NCI-H187 treated with DMSO at 0.1 percent for 48 hours (cell line): Measurements from ENCODE around the gene RAPGEF5.
"Not testable (repeated sequence)": the region's sequence is repeated elsewhere in the genome, so short reads cannot be mapped to it uniquely, and the experiment has no call there.

ENCODE experiments used
- DNase-seq: peaks from one replicate; lab custom pipeline; 2025; lab: John Stamatoyannopoulos, UW

Gene RAPGEF5

GRCh38 chr7:22117222-22117621, 239.7 kb downstream of the RAPGEF5 start:
- DNase-seq, result no peak

- no peak for DNase-seq
Observed at GRCh38 chr7:22116451-22117030, 240.4 kb downstream of the RAPGEF5 start.

DNA sequence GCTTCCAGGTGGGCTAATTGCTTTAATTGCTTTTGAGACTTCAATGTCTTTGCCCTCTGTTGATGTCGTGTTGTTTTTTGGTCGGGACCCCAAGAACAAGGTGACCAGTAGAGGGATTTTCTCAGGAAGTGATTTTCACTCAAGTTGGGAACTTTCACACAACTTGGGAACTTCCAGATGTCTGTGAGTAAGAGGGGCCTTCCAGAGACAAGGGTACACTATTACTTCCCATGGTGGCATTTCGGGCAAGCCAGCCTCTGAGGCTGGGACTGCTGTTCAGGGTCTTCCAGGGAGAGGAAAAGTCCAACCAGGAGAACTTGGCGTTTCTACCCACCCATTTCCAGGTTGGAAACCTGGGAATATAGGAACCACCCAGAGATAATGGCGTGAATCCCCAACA, 241.3 kb downstream of the RAPGEF5 start:
- DNase-seq, result no peak

GRCh38 chr7:22114440-22114981, 242.4 kb downstream of the RAPGEF5 start:
- DNase-seq, result no peak

GRCh38 chr7:22113041-22113440, 243.9 kb downstream of the RAPGEF5 start:
- no peak for DNase-seq

DNA sequence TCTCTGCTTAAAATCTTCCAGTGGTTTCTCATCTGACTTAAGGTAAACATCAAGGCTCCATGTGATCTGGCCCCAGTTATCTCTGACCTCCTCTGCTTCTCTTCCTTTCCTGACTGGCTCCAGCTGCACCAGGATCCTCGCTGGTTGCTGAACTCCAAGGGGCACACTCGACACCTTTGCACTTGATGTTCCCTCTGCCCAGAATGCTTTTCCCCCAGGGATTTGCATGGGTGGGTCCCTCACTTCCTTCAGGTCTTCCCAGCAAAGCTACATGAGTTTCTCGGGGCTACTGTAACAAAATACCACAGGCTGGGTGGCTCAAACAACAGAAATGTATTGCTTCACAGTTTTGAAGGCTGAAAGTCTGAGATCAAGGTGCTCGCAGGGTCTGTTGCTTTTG, 245.3 kb downstream of the RAPGEF5 start:
- DNase-seq, result no peak

GRCh38 chr7:22110881-22111280, 246.1 kb downstream of the RAPGEF5 start:
- no peak for DNase-seq

DNA sequence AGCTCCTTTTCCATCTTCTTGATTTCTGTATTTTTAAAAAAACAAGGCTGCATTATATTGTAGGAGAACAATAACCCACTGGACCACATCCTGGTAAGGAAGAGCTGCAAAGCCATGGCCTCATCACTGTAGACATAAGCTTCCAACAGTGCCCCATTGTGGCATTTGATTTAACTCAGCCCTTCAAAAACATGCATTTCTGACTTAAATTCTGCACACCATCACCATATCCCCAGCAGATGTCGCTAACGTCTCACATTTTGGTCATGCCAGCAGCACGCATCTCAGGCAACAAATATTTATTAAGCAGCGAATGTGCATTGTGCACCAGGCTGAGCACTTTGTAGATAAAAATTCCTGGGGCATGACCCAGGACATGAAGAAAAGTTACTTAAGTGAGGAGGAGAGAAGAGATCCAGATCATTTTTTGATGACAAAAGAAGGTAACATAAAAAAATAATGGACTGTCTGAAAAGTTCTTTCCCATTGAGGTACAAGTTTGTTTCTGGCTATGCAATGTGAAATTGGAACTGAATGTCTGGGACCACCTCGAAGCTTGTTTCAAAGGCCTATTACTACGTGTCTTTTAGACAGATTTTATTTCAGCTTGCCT, 246.6 kb downstream of the RAPGEF5 start:
- DNase-seq, result no peak

DNA sequence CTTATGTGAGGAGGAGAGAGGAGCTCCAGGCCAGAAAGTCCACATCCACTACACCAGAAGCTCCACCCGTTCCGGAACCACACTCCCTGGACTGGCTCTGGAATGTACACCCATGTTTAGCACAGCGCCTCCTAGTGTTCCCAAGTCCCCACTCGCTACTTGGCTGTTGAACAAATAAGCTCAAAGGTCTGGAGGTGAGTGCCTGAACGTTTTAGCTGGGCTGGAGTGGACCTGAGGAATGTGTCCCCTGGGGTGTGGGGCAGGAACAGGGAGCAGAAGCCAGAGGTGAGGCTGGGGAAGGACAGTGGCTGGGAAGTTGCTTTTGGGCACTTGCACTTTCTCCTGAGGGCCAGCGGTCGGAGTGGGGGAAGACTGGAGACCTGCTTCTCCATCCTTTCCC, 247.2 kb downstream of the RAPGEF5 start:
- no peak for DNase-seq

DNA sequence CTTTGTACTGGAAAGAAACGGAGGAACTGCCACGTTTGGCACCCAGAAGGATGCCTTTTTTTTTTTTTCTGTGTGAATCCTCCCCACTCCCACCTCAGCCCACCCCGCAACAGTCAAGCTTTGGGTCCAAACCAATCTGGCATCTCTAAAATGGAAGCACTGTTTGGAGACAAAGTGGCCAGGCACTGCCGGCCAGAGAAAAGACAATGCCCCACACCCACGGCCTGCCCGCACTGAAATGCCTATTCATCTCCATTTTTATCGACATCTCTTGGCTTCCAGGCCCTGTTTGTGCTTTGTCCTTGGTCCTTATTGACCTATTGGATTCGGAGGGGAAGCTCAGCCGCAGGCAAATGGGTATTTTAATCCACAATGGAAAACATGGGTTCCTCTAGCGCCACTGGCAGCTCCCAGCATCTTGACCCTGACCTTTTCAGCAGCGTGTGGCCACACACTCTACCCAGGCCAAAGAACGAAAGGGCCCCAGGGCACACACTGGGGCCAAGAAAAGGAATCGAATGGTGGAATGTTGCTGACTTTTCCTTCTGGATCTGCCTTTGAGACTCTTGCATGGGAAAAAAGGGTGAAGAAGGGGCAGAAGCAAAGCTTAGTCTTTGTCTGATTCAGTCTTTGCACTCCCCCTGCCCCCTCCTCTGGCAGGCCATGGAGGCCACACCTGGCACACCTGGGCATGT, 248.7 kb downstream of the RAPGEF5 start:
- no peak for DNase-seq

DNA sequence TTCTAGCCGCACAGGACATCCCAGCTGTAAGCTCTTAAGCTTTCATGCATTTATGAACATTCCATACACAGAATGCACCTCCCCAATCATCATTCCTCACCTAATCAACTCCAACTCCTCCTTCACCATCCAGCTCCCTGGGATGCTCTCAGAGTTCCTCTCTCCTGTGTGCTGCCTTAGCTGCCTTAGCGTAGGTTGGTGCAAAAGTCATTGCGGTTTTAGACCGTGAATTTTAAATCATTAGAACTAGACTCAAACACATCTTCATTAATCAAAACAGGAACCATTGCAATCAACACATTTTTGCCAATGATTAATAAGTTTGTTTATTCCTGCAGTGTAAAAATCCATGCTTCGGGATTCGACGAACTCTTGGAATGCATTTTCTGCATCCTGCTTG, 251.4 kb downstream of the RAPGEF5 start:
- DNase-seq, result no peak

GRCh38 chr7:22094413-22095342, 262.3 kb downstream of the RAPGEF5 start:
- DNase-seq, result peak; percentile 39

- no peak for DNase-seq
Observed at GRCh38 chr7:22093936-22094335, 263.0 kb downstream of the RAPGEF5 start.

DNA sequence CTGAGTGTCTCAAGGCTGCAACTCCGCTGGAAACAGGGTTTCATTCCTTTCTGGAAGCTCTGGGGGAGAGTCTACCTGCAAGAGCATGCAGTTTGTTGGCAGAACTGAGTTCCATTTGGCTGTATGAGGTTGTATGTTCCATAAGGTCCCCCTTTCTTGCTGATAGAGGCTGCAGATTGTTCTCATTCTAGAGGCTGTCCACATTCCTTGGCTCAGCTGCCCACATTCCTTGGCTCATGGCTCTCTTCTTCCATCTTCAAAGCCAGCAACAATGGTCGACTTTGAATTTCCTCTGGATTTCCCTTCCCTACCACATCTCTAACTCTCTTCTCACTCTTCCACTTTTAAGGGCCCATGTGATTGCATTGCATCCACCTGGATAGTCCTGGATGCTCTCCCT, 264.0 kb downstream of the RAPGEF5 start:
- no peak for DNase-seq

DNA sequence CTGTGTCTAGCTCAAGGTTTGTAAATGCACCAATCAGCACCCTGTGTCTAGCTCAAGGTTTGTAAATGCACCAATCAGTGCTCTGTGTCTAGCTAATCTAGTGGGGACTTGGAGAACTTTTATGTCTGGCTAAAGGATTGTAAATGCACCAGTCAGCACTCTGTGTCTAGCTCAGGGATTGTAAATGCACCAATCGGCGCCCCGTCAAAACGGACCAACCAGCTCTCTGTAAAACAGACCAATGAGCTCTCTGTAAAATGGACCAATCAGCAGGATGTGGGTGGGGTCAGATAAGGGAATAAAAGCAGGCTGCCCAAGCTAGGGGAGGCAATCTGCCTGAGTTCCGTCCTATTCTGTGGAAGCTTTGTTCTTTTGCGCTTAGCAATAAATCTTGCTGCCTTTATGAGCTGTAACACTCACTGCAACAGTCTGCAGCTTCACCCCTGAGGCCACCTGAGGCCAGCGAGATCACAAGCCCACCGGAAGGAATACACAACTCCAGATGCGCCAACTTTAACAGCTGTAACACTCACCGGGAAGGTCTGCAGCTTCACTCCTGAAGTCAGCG, 265.9 kb downstream of the RAPGEF5 start:
- not testable (repeated sequence) for DNase-seq

GRCh38 chr7:22090512-22090911, 266.4 kb downstream of the RAPGEF5 start:
- no peak for DNase-seq

DNA sequence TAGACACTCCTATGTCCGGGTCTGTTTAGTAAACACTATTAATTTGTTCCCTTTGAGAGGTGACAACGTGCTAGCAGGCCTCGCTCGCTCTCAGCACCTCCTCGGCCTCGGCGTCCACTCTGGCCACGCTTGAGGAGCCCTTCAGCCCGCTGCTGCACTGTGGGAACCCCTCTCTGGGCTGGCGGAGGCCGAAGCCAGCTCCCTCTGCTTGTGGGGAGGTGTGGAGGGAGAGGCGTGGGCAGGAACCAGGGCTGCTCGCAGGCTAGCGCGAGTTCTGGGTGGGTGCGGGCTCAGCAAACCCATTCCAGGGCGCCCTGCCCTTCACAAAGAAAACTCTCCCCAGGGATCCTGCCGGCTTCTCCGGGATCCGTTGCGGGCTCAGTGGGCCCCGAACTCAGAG, 266.8 kb downstream of the RAPGEF5 start:
- DNase-seq, result no peak

DNA sequence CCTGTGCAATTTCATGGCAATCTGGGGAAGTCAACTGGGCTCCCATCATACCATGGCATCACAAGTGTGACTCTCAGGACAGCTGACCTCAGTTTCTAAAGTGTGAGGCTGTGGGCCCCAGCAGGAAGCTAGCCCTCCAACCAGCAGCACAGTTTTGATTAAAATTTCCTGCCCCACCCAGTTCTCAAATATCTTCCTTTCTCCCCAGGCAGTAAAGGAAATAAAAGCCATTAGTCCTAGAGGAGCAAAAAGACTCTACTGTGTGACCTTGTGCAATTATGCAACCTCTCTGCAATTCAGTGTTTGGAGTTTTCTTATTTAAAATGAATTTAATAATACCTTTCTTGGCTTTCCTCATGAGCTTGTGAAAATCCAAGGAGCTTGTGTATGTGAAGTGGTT, 268.1 kb downstream of the RAPGEF5 start:
- DNase-seq, result no peak

GRCh38 chr7:22087861-22088260, 269.1 kb downstream of the RAPGEF5 start:
- DNase-seq, result no peak

DNA sequence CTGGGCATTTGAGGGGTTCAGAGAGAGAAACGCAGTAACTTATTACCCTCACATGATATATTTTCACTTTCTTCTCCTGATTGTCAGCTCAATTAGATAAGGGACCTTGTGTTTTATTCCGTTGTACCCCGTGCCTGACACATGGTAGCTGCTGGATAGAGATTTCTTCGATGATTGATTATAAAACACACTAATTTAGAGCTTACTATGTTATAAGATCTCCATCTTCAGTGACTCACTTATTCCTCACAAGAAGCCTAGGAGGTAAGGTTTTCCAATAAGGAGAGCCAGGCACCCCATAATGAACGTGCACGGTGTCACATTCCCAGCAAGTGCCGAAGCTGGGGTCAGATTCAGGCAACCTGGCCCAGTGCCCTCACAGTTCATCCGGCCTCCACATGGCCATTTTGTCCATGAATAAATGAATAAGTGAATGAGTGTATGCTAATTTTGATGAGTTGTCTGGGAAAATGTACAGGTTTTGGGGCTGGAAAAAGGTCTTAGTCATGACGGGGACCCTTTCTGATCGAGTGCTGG, 273.2 kb downstream of the RAPGEF5 start:
- DNase-seq, result no peak

- DNase-seq, result no peak
Observed at GRCh38 chr7:22082886-22083703, 273.9 kb downstream of the RAPGEF5 start.
